SIG-M5 treated with dmso at 0.1 percent for 504 hours (cell line): ENCODE results near the gene CXCL1.

Source experiments
- DNase-seq: peaks from one replicate; lab custom pipeline; 2025; ENCODE audit not compliant: unreplicated experiment; lab: John Stamatoyannopoulos, UW

Gene CXCL1

GRCh38 chr4:73869130-73870055 is at the start of gene CXCL1:
TSS of gene CXCL1 (plus strand) at chr4:73869393. CDS start at chr4:73869471, 78 bp downstream.
- peak; percentile 7 for DNase-seq

- DNase-seq, result peak; percentile 13
Measured at GRCh38 chr4:73821325-73821724, 47.9 kb upstream of the CXCL1 start.

- DNase-seq, result no peak
Measured at GRCh38 chr4:73822389-73822788, 46.8 kb upstream of the CXCL1 start.

- DNase-seq, result no peak
Measured at GRCh38 chr4:73822812-73823504, 46.2 kb upstream of the CXCL1 start.

- DNase-seq, result no peak
Measured at GRCh38 chr4:73823760-73824159, 45.4 kb upstream of the CXCL1 start.

GRCh38 chr4:73828956-73829355 is 40.2 kb upstream of the CXCL1 start:
- DNase-seq, result peak; percentile 77

GRCh38 chr4:73831569-73831968 is 37.6 kb upstream of the CXCL1 start:
- no peak for DNase-seq

- no peak for DNase-seq
Measured at GRCh38 chr4:73832651-73833237, 36.4 kb upstream of the CXCL1 start.

- DNase-seq, result no peak
Measured at GRCh38 chr4:73836373-73837279, 32.6 kb upstream of the CXCL1 start, which contains the start of gene CXCL6. TSS of gene CXCL6 (plus strand) at chr4:73836678. CDS start at chr4:73836751, 73 bp downstream.

- no peak for DNase-seq
Measured at GRCh38 chr4:73839071-73839470, 30.1 kb upstream of the CXCL1 start.

GRCh38 chr4:73839715-73840114 is 29.5 kb upstream of the CXCL1 start:
- no peak for DNase-seq

GRCh38 chr4:73841243-73841925 is 27.8 kb upstream of the CXCL1 start:
- DNase-seq, result no peak

GRCh38 chr4:73842696-73843095 is 26.5 kb upstream of the CXCL1 start:
- DNase-seq, result no peak

GRCh38 chr4:73843369-73843768 is 25.8 kb upstream of the CXCL1 start:
- DNase-seq, result no peak

- peak; percentile 49 for DNase-seq
Measured at GRCh38 chr4:73844345-73844744, 24.8 kb upstream of the CXCL1 start.

- peak; percentile 29 for DNase-seq
Measured at GRCh38 chr4:73844806-73845205, 24.4 kb upstream of the CXCL1 start.

- peak; percentile 15 for DNase-seq
Measured at GRCh38 chr4:73847526-73848182, 21.5 kb upstream of the CXCL1 start.

GRCh38 chr4:73848183-73848777 is 20.9 kb upstream of the CXCL1 start:
- no peak for DNase-seq
